Small intestine (tissue), 7 donors: ENCODE measurements around the gene YOD1. TPM values are rescaled to one million over a fixed set of nuclear protein-coding genes. Genes with fewer than 3 reads are reported as not detected.

ENCODE experiments used
- DNase-seq, 2 donors: peaks; one replicate each; pipeline versions ENCODE4 v3.0.0 to v3.0.0-alpha.2; 2013
- FAIRE-seq: peaks from 2 replicates; lab custom pipeline; 2012; peaks lifted over from hg19 to GRCh38; lab: Jason Lieb, UNC
- H3K27ac ChIP-seq, 3 donors: one replicate each; pipeline ENCODE4 v1.5.1; 2013; ENCODE audit warnings: low read length in 2 of 3, mild to moderate bottlenecking in 2 of 3, control low read depth in 1 of 3, inconsistent platforms in 1 of 3, low read depth in 1 of 3, moderate library complexity in 1 of 3
- H3K27me3 ChIP-seq, 3 donors: one replicate each; pipeline ENCODE4 v1.6.1; 2013; ENCODE audit warnings: low read length in 3 of 3, inconsistent platforms in 1 of 3; ENCODE audit not compliant: control insufficient read depth in 3 of 3, insufficient read depth in 3 of 3
- H3K36me3 ChIP-seq, 3 donors: one replicate each; pipeline ENCODE4 v1.6.1; 2013; ENCODE audit warnings: low read length in 3 of 3, inconsistent platforms in 1 of 3, low read depth in 1 of 3, mild to moderate bottlenecking in 1 of 3, moderate library complexity in 1 of 3; ENCODE audit not compliant: control insufficient read depth in 3 of 3, insufficient read depth in 2 of 3
- H3K4me1 ChIP-seq, 3 donors: one replicate each; pipeline ENCODE4 v1.6.1; 2013; ENCODE audit warnings: low read length in 2 of 3, inconsistent platforms in 1 of 3, low read depth in 1 of 3, mild to moderate bottlenecking in 1 of 3, moderate library complexity in 1 of 3; ENCODE audit not compliant: control insufficient read depth in 3 of 3, insufficient read depth in 2 of 3
- H3K4me3 ChIP-seq, 3 donors: one replicate each; pipeline ENCODE4 v1.5.1; 2013; ENCODE audit warnings: low read length in 3 of 3, control low read depth in 1 of 3, inconsistent platforms in 1 of 3, low read depth in 1 of 3, mild to moderate bottlenecking in 1 of 3, moderate library complexity in 1 of 3
- H3K9me3 ChIP-seq, 2 donors: one replicate each; pipeline ENCODE4 v1.6.1; 2013; ENCODE audit warnings: low read depth in 1 of 2, low read length in 1 of 2; ENCODE audit not compliant: control insufficient read depth in 2 of 2, insufficient read depth in 1 of 2
- WGBS, 3 donors: extraction: QIAGEN DNeasy Blood & Tissue Kit; methylation state at CpG; one replicate each; pipeline ENCODE4 v1.1.7; 2013; 5-methylcytosine and 5-hydroxymethylcytosine counted together
- polyA plus RNA-seq, 4 donors: library from polyadenylated mRNA; stranded (reverse) in 3 of 4; unstranded in 1 of 4; fragments of 200-250 nt in 3 of 4; fragments of 120-200 nt in 1 of 4; gene quantifications; one replicate each; pipeline versions ENCODE4 v1.2.1 to v1.2.3, GENCODE V29; 2013
- donor health status: healthy with polysubstance abuse.
- donor health status: control.
- donor health status: control.
- donor health status: Bipolar disorder and iron deficiency.
- donor health status: healthy.

YOD1 gene
- polyA plus RNA-seq, 4 donors: 1.9 to 8.4 (median 2.7) TPM

GRCh38 chr1:207013321-207014085 lies 37.5 kb downstream of the YOD1 start:
- 66 to 72% (median 71%) methylated on average over 6 of the region's 6 CpGs for WGBS, 3 donors
- no peaks in the 10 kb centered on the region for H3K27me3 ChIP-seq
- H3K9me3 ChIP-seq: no peaks in the 10 kb centered on the region
- H3K36me3 ChIP-seq: peaks cover 0 to 4% (median 0%) of the 10 kb centered on the region in 3 donors
- no peak overlapping the region for H3K27ac ChIP-seq
- FAIRE-seq: no peak
- no peak overlapping the region for H3K4me3 ChIP-seq
- no peak for DNase-seq
- peaks cover 0 to 26% (median 15%) of the 10 kb centered on the region in 3 donors for H3K4me1 ChIP-seq

DNA sequence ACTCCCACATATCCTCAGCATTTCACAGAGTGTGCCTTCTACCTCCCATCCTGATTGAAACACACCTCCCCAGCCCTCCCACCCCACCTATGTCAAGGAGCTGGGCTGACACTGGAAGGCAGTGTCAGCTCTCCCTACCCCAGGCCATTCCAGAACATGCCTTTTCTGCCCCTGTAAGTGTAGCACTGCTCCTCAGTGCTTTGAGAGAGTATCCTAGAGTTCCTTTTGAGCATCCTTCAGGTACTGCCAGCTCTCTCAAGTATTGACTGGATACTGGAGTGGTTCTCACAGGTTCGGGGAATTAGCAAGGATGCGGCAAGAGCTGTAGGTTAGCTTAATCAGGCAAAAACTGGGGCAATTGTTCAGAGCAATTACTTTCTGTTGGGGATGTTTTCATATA lies 40.3 kb downstream of the YOD1 start:
- Histone ChIP-seq H3K4me3 (no peak overlapping the region), H3K27me3 (no peaks in the 10 kb centered on the region), H3K36me3 (peaks cover 0 to 9% (median 0%) of the 10 kb centered on the region in 3 donors), H3K27ac (peak overlapping the region in 2 of 3 donors; percentile 56 to 78), H3K9me3 (peaks cover 0 to 11% of the 10 kb centered on the region in 2 donors), H3K4me1 (peaks cover 0 to 50% (median 23%) of the 10 kb centered on the region in 3 donors)
- FAIRE-seq (no peak), DNase-seq (no peak)
- 94 to 97% (median 96%) methylated on average over 2 of the region's 2 CpGs for WGBS, 3 donors

DNA sequence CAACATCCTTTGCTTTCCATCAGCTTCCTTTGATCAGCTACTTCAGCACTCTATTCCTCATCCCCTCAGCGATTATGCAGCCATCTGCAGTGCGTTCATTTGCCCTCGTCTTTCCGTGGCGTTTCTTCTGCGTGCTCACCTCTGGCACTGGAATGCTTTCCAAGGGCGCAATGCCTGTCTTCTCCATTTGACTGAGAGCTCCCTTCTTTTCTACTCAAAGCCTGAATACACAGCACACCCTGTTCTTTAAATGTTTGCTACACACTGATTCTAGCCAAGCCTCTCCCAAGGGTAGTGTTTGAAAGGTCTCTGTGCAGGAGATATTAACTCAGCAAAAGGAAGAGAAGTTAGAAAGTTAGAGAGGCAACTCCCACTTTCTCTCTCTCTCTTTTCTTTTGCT lies 41.1 kb downstream of the YOD1 start:
- Histone ChIP-seq H3K27me3 (no peaks in the 10 kb centered on the region), H3K4me1 (peaks cover 0 to 57% (median 23%) of the 10 kb centered on the region in 3 donors), H3K27ac (peak overlapping the region; percentile 56 to 78 (median 70)), H3K9me3 (peaks cover 0 to 11% of the 10 kb centered on the region in 2 donors), H3K4me3 (no peak overlapping the region), H3K36me3 (peaks cover 0 to 6% (median 0%) of the 10 kb centered on the region in 3 donors)
- no peak for DNase-seq
- FAIRE-seq: no peak
- 36 to 70% (median 51%) methylated on average over 7 of the region's 7 CpGs for WGBS, 3 donors

GRCh38 chr1:207009182-207009850 lies 41.7 kb downstream of the YOD1 start:
- peaks cover 0 to 62% (median 23%) of the 10 kb centered on the region in 3 donors for H3K4me1 ChIP-seq
- H3K9me3 ChIP-seq: peaks cover 0 to 11% of the 10 kb centered on the region in 2 donors
- 32 to 62% (median 51%) methylated on average over 10 of the region's 10 CpGs for WGBS, 3 donors
- H3K27ac ChIP-seq: peak overlapping the region; percentile 71 to 86 (median 78)
- peaks cover 0 to 6% (median 0%) of the 10 kb centered on the region in 3 donors for H3K36me3 ChIP-seq
- DNase-seq (peak; percentile 87 to 97), FAIRE-seq (no peak)
- H3K4me3 ChIP-seq: no peak overlapping the region
- no peaks in the 10 kb centered on the region for H3K27me3 ChIP-seq

DNA sequence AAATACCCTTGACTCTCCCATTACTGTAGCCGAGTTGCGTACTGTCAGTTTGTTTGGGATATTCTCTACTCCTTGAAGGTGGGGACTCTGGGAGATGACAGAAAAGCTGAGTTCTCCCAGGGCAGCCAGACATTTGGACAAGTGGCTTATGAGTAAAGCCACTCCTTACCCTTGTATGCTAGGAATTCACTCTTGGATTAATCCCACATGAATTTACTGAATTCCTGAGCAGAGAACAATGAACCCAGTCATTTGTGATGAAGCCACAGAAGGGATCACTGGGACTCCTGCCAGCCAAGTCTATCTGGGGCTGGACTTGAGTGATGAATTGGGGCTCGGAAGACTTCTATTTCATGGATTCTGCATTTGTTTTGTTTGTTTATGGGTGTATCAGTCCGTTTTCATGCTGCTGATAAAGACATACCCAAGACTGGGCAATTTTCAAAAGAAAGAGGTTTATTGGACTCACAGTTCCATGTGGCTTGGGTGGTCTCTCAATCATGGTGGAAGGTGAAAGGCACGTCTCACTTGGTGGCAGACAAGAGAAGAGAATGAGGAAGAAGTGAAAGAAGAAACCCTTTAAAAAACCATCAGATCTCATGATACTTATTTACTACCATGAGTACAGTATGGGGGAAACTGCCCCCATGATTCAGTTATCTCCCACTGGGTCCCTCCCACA lies 43.5 kb downstream of the YOD1 start:
- peaks cover 0 to 11% of the 10 kb centered on the region in 2 donors for H3K9me3 ChIP-seq
- FAIRE-seq (no peak), DNase-seq (peak; percentile 38 to 61)
- peaks cover 0 to 6% (median 0%) of the 10 kb centered on the region in 3 donors for H3K36me3 ChIP-seq
- no peaks in the 10 kb centered on the region for H3K27me3 ChIP-seq
- peaks cover 0 to 65% (median 23%) of the 10 kb centered on the region in 3 donors for H3K4me1 ChIP-seq
- H3K4me3 ChIP-seq: no peak overlapping the region
- H3K27ac ChIP-seq: peak overlapping the region in 2 of 3 donors; percentile 51 to 73
- WGBS, 3 donors: 53 to 59% (median 59%) methylated on average over 5 of the region's 5 CpGs

DNA sequence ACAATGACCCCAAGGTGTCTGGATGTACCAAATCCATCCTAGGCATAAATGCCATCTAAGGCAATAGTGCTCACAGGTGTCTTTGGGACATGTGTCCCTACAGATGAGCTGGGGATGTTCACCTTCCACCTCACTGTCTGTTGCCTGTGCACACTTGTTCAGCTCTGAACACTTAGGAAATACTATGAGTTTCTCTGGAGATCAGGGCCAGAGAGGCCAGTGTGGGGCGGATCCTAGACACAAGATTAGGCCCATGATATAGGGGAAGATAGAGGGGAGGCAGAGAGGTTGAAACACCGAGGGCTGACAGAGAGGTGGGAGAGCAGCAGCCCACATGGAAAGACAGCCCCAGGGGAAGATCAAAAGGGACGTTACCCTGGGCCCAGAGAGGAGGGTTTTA lies 44.1 kb downstream of the YOD1 start:
- H3K27me3 ChIP-seq: no peaks in the 10 kb centered on the region
- H3K4me3 ChIP-seq: no peak overlapping the region
- peak in 1 of 2 donors; percentile 21 for DNase-seq
- H3K36me3 ChIP-seq: peaks cover 0 to 6% (median 0%) of the 10 kb centered on the region in 3 donors
- peaks cover 0 to 11% of the 10 kb centered on the region in 2 donors for H3K9me3 ChIP-seq
- peak overlapping the region; percentile 28 to 73 (median 51) for H3K27ac ChIP-seq
- WGBS, 3 donors: 44 to 58% (median 44%) methylated on average over 3 of the region's 3 CpGs
- FAIRE-seq: no peak
- peaks cover 0 to 71% (median 23%) of the 10 kb centered on the region in 3 donors for H3K4me1 ChIP-seq

DNA sequence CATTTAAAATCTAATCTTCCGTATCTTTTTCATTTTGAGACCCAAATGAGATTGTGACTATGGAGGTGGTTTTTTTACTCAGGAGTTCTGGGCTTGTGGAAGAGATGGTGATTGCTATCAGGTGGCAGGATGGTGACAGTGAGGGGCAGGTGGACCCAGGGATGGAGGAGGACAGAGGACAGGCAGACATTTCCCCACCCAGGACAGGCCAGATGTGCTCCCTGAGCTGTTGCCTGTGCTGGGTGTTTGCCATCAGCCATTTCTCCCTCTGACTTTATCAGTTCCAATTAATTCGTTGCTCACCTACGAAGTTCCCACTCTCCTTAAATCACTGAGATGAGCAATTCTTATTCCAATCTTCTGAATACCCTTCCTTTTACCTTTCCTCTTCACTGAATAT lies 44.9 kb downstream of the YOD1 start:
- Histone ChIP-seq H3K4me3 (no peak overlapping the region), H3K36me3 (peaks cover 0 to 6% (median 0%) of the 10 kb centered on the region in 3 donors), H3K9me3 (peaks cover 0 to 11% of the 10 kb centered on the region in 2 donors), H3K27me3 (no peaks in the 10 kb centered on the region), H3K4me1 (peaks cover 0 to 79% (median 26%) of the 10 kb centered on the region in 3 donors), H3K27ac (peak overlapping the region; percentile 80 to 81 (median 80))
- 40 to 73% (median 54%) methylated on average over 3 of the region's 3 CpGs for WGBS, 3 donors
- FAIRE-seq (no peak), DNase-seq (no peak)
